Gastroesophageal sphincter (tissue), 4 donors: Measurements from ENCODE around the gene ANKFY1. TPM values are rescaled to one million over a fixed set of nuclear protein-coding genes. Genes with fewer than 3 reads are reported as not detected.

Source experiments
- ATAC-seq: fragments of 150-250 bp; one replicate; pipeline ENCODE4 v1.9.1; 2016; ENCODE audit warnings: mild to moderate bottlenecking, moderate library complexity
- H3K27ac ChIP-seq, 4 donors: fragments of 200-600 bp; sonication (generic) in 3 of 4; 1 replicate in 3 of 4; 2 replicates in 1 of 4; pipeline ENCODE4 v1.5.1; 2016 to 2019
- H3K27me3 ChIP-seq: fragments of 200-600 bp; sonication (generic); one replicate; pipeline ENCODE4 v1.5.1; 2019
- H3K36me3 ChIP-seq, 2 donors: fragments of 200-600 bp; sonication (generic); one replicate each; pipeline ENCODE4 v1.5.1; 2019; ENCODE audit warnings: control low read depth in 1 of 2
- H3K4me1 ChIP-seq, 3 donors: fragments of 200-600 bp; sonication (generic); 1 replicate in 2 of 3; 2 replicates in 1 of 3; pipeline ENCODE4 v1.5.1; 2016 to 2019; ENCODE audit warnings: control low read depth in 2 of 3
- H3K4me3 ChIP-seq, 2 donors: fragments of 200-600 bp; sonication (generic); one replicate each; pipeline ENCODE4 v1.5.1; 2019; ENCODE audit warnings: mild to moderate bottlenecking in 1 of 2, moderate library complexity in 1 of 2
- H3K9me3 ChIP-seq, 3 donors: fragments of 200-600 bp; sonication (generic); one replicate each; pipeline ENCODE4 v1.5.1; 2017 to 2019; ENCODE audit warnings: control low read depth in 2 of 3
- CTCF ChIP-seq, 4 experiments: fragments of 200-600 bp in 2 of 4; fragments of 450-650 bp in 2 of 4; sonication (generic) in 1 of 4; IDR thresholded peaks; one replicate each; pipeline ENCODE4 v1.5.1; 2017 to 2019; ENCODE audit warnings: antibody characterized with exemption in 4 of 4, mild to moderate bottlenecking in 2 of 4, moderate library complexity in 2 of 4
- EP300 ChIP-seq: sonication (generic); formaldehyde crosslinking; IDR thresholded peaks from one replicate; pipeline ENCODE4 v1.6.1; 2017; ENCODE audit warnings: antibody characterized with exemption, mild to moderate bottlenecking
- POLR2A ChIP-seq, 2 donors: fragments of 450-650 bp; IDR thresholded peaks; one replicate each; pipeline ENCODE4 v1.6.1; 2017; ENCODE audit warnings: antibody characterized with exemption in 2 of 2, mild to moderate bottlenecking in 2 of 2, moderate library complexity in 1 of 2
- POLR2AphosphoS5 ChIP-seq: sonication (generic); formaldehyde crosslinking; IDR thresholded peaks from one replicate; pipeline ENCODE4 v1.6.1; 2017; ENCODE audit warnings: antibody characterized with exemption
- WGBS, 2 donors: methylation state at CpG; one replicate each; pipeline ENCODE4 v1.1.5; 2018; ENCODE audit warnings: low coverage in 1 of 2; 5-methylcytosine and 5-hydroxymethylcytosine counted together
- total RNA-seq, 4 donors: library from RNA; depleted of rRNA; stranded (reverse); fragments of >200 nt; gene quantifications; one replicate each; pipeline ENCODE4 v1.1.0, GENCODE V29; 2016

The ANKFY1 gene
- total RNA-seq, 4 donors from 2014 or later, result 22.4 to 46.4 (median 40.2) TPM

- Histone ChIP-seq H3K27me3 (no peaks in the 10 kb centered on the region), H3K9me3 (no peaks in the 10 kb centered on the region), H3K27ac (no peak overlapping the region), H3K4me3 (no peak overlapping the region), H3K4me1 (no peaks in the 10 kb centered on the region), H3K36me3 (peaks cover 0 to 100% of the 10 kb centered on the region in 2 donors)
- no peak for TF ChIP-seq POLR2AphosphoS5
- no peak for TF ChIP-seq CTCF (IDR thresholded peaks at IDR 0.05)
- TF ChIP-seq EP300, result no peak
- TF ChIP-seq POLR2A (IDR thresholded peaks at IDR 0.05), result no peak
- 70 to 87% methylated on average over 15 to 17 of the region's 25 CpGs for WGBS, 2 donors
- ATAC-seq, result no peak
Observed at GRCh38 chr17:4175921-4176807, 87.6 kb downstream of the ANKFY1 start.

GRCh38 chr17:4174556-4174955 is 89.2 kb downstream of the ANKFY1 start:
- WGBS, 2 donors, result 75 to 80% methylated on average over 1 to 2 of the region's 3 CpGs
- H3K9me3 ChIP-seq, result no peaks in the 10 kb centered on the region
- TF ChIP-seq POLR2AphosphoS5 (no peak), POLR2A (IDR thresholded peaks at IDR 0.05) (no peak), EP300 (no peak), CTCF (IDR thresholded peaks at IDR 0.05) (no peak)
- H3K4me3 ChIP-seq, result no peak overlapping the region
- no peak overlapping the region for H3K27ac ChIP-seq
- no peaks in the 10 kb centered on the region for H3K4me1 ChIP-seq
- no peaks in the 10 kb centered on the region for H3K27me3 ChIP-seq
- peaks cover 0 to 100% of the 10 kb centered on the region in 2 donors for H3K36me3 ChIP-seq
- no peak for ATAC-seq

GRCh38 chr17:4173781-4174180 is 90.0 kb downstream of the ANKFY1 start:
- WGBS, 2 donors, result 95% methylated on average over 4 of the region's 7 CpGs; no CpG with 5 or more reads in 1 of the 2 donors
- no peak overlapping the region for H3K4me3 ChIP-seq
- no peaks in the 10 kb centered on the region for H3K27me3 ChIP-seq
- no peaks in the 10 kb centered on the region for H3K9me3 ChIP-seq
- no peak overlapping the region for H3K27ac ChIP-seq
- TF ChIP-seq POLR2AphosphoS5, result no peak
- no peak for TF ChIP-seq EP300
- TF ChIP-seq POLR2A (IDR thresholded peaks at IDR 0.05), result no peak
- TF ChIP-seq CTCF (IDR thresholded peaks at IDR 0.05), result no peak
- H3K4me1 ChIP-seq, result no peaks in the 10 kb centered on the region
- H3K36me3 ChIP-seq, result peaks cover 0 to 100% of the 10 kb centered on the region in 2 donors
- no peak for ATAC-seq

- H3K27ac ChIP-seq, result no peak overlapping the region
- ATAC-seq, result no peak
- TF ChIP-seq EP300, result no peak
- TF ChIP-seq CTCF (IDR thresholded peaks at IDR 0.05), result no peak
- TF ChIP-seq POLR2AphosphoS5, result no peak
- no peak for TF ChIP-seq POLR2A (IDR thresholded peaks at IDR 0.05)
- no peaks in the 10 kb centered on the region for H3K9me3 ChIP-seq
- H3K27me3 ChIP-seq, result no peaks in the 10 kb centered on the region
- H3K4me3 ChIP-seq, result no peak overlapping the region
- no peaks in the 10 kb centered on the region for H3K4me1 ChIP-seq
- WGBS, 2 donors, result 89 to 95% methylated on average over 6 to 8 of the region's 12 CpGs
- peaks cover 0 to 100% of the 10 kb centered on the region in 2 donors for H3K36me3 ChIP-seq
Observed at GRCh38 chr17:4172356-4172755, 91.4 kb downstream of the ANKFY1 start.
